ENCODE measurements around the gene MPP2. TPM values are rescaled to one million over a fixed set of nuclear protein-coding genes. Genes with fewer than 3 reads are reported as not detected.

MPP2 gene
- total RNA-seq (2022) (5.5 and 6.7 TPM in 2 replicates), Bru-seq, nascent RNA (percentile 26 among the genes with signal in this experiment), BruChase-seq, experiment 1, labeled RNA remaining after a 6-hour chase (percentile 28 among the genes with signal in this experiment), BruChase-seq, experiment 2, labeled RNA remaining after a 2-hour chase (percentile 26 among the genes with signal in this experiment)
- long read RNA-seq, full-length matches to known transcripts: 10 of 16 reads
- long read RNA-seq, partial matches to known transcripts: 1 of 16 reads
- long read RNA-seq, other reads (novel, unspliced or antisense): 5 of 16 reads

- H3K27me3 Mint-ChIP-seq (ENCODE audit: unreplicated experiment): peaks cover 73% of the 10 kb centered on the region
- H3K4me3 Mint-ChIP-seq (ENCODE audit: low read depth, unreplicated experiment): peak within 1 kb of the TSS; percentile 50
- no peaks in the 10 kb centered on the region for H3K9me3 Mint-ChIP-seq (ENCODE audit: low read depth, unreplicated experiment)
- no peak within 1 kb of the TSS for H3K27ac Mint-ChIP-seq (ENCODE audit: unreplicated experiment)
- peak; percentile 57 for DNase-seq
- intact Hi-C loops (cut with micrococcal nuclease; ENCODE audit: unreplicated experiment): no loop called here
- peaks cover 16% of the 10 kb centered on the region for H3K36me3 Mint-ChIP-seq (ENCODE audit: insufficient read depth, unreplicated experiment)
- TF ChIP-seq CTCF (IDR thresholded peaks at IDR 0.05; ENCODE audit: unreplicated experiment): peak; percentile 34
- BruUV-seq (replicated peaks): no TSS peak
- peaks cover 14% of the 10 kb centered on the region for H3K4me1 Mint-ChIP-seq (ENCODE audit: low read depth, unreplicated experiment)
- CTCF ChIA-PET: interaction anchor here (1.0 to 3.3 kb wide), 3 partner anchors 28 to 135 kb away, joined by 3 to 24 read pairs (median 7); no protein-coding TSS in a partner anchor
Measured at GRCh38 chr17:43907425-43907981, at the start of gene MPP2. MPP2 (minus strand) TSS chr17:43907536; CDS start chr17:43904460, 3,076 bp downstream.

GRCh38 chr17:43956222-43956621 is 48.9 kb upstream of the MPP2 start:
- Mint-ChIP-seq H3K4me3 (ENCODE audit: low read depth, unreplicated experiment) (no peak overlapping the region), H3K36me3 (ENCODE audit: insufficient read depth, unreplicated experiment) (no peaks in the 10 kb centered on the region), H3K27me3 (ENCODE audit: unreplicated experiment) (peaks cover 59% of the 10 kb centered on the region), H3K4me1 (ENCODE audit: low read depth, unreplicated experiment) (peaks cover 9% of the 10 kb centered on the region), H3K9me3 (ENCODE audit: low read depth, unreplicated experiment) (no peaks in the 10 kb centered on the region), H3K27ac (ENCODE audit: unreplicated experiment) (no peak overlapping the region)
- DNase-seq: no peak
- intact Hi-C loops (cut with micrococcal nuclease; ENCODE audit: unreplicated experiment): no loop called here
- BruUV-seq (replicated peaks): no TSS peak
- CTCF ChIA-PET: no interaction called here
- TF ChIP-seq CTCF (IDR thresholded peaks at IDR 0.05; ENCODE audit: unreplicated experiment): no peak

GRCh38 chr17:43953746-43954145 is 46.4 kb upstream of the MPP2 start, which contains the start of gene PYY:
PYY (minus strand) TSS chr17:43953940; CDS start chr17:43953483, 457 bp downstream.
- no peaks in the 10 kb centered on the region for H3K9me3 Mint-ChIP-seq (ENCODE audit: low read depth, unreplicated experiment)
- intact Hi-C loops (cut with micrococcal nuclease; ENCODE audit: unreplicated experiment): no loop called here
- no peak for TF ChIP-seq CTCF (IDR thresholded peaks at IDR 0.05; ENCODE audit: unreplicated experiment)
- H3K27me3 Mint-ChIP-seq (ENCODE audit: unreplicated experiment): peaks cover 80% of the 10 kb centered on the region
- no peak within 1 kb of the TSS for H3K27ac Mint-ChIP-seq (ENCODE audit: unreplicated experiment)
- DNase-seq: no peak
- peak within 1 kb of the TSS; percentile 33 for H3K4me3 Mint-ChIP-seq (ENCODE audit: low read depth, unreplicated experiment)
- CTCF ChIA-PET: interaction anchor here (1.3 kb wide), 1 partner anchor 10 kb away, joined by 4 read pairs; no protein-coding TSS in a partner anchor
- no TSS peak for BruUV-seq (replicated peaks)
- H3K36me3 Mint-ChIP-seq (ENCODE audit: insufficient read depth, unreplicated experiment): no peaks in the 10 kb centered on the region
- peaks cover 9% of the 10 kb centered on the region for H3K4me1 Mint-ChIP-seq (ENCODE audit: low read depth, unreplicated experiment)

GRCh38 chr17:43952724-43953666 is 45.7 kb upstream of the MPP2 start:
- Mint-ChIP-seq H3K9me3 (ENCODE audit: low read depth, unreplicated experiment) (no peaks in the 10 kb centered on the region), H3K27ac (ENCODE audit: unreplicated experiment) (no peak overlapping the region), H3K4me3 (ENCODE audit: low read depth, unreplicated experiment) (peak overlapping the region; percentile 33), H3K27me3 (ENCODE audit: unreplicated experiment) (peaks cover 80% of the 10 kb centered on the region), H3K4me1 (ENCODE audit: low read depth, unreplicated experiment) (peaks cover 9% of the 10 kb centered on the region), H3K36me3 (ENCODE audit: insufficient read depth, unreplicated experiment) (no peaks in the 10 kb centered on the region)
- TF ChIP-seq CTCF (IDR thresholded peaks at IDR 0.05; ENCODE audit: unreplicated experiment): no peak
- DNase-seq: no peak
- BruUV-seq (replicated peaks): no TSS peak
- intact Hi-C loops (cut with micrococcal nuclease; ENCODE audit: unreplicated experiment): no loop called here
- CTCF ChIA-PET: interaction anchor here (1.3 kb wide), 1 partner anchor 9 kb away, joined by 4 read pairs; no protein-coding TSS in a partner anchor
